GM21390 (cell line): ENCODE data around the gene TECPR1.

Source experiments
- ATAC-seq: cut with Tn5 transposase; IDR thresholded peaks from one replicate; pipeline ENCODE4 v1.9.1; 2021; ENCODE audit not compliant: unreplicated experiment

The TECPR1 gene

GRCh38 chr7:98196706-98197605 is 55.1 kb downstream of the TECPR1 start:
- no peak for ATAC-seq

GRCh38 chr7:98194672-98195457 is 57.2 kb downstream of the TECPR1 start:
- ATAC-seq, result no peak

- ATAC-seq, result no peak
Observed at GRCh38 chr7:98194186-98194585, 57.8 kb downstream of the TECPR1 start.

- no peak for ATAC-seq
Observed at GRCh38 chr7:98193474-98194180, 58.4 kb downstream of the TECPR1 start.

GRCh38 chr7:98192781-98193457 is 59.1 kb downstream of the TECPR1 start:
- ATAC-seq, result no peak

- no peak for ATAC-seq
Observed at GRCh38 chr7:98191668-98192431, 60.2 kb downstream of the TECPR1 start.

GRCh38 chr7:98189559-98189958 is 62.5 kb downstream of the TECPR1 start:
- no peak for ATAC-seq

GRCh38 chr7:98187138-98187502 is 64.9 kb downstream of the TECPR1 start:
- no peak for ATAC-seq

- no peak for ATAC-seq
Observed at GRCh38 chr7:98186452-98187137, 65.4 kb downstream of the TECPR1 start.

GRCh38 chr7:98185101-98185500 is 66.9 kb downstream of the TECPR1 start:
- ATAC-seq, result no peak

GRCh38 chr7:98180751-98181150 is 71.3 kb downstream of the TECPR1 start:
- no peak for ATAC-seq

GRCh38 chr7:98178762-98179490 is 73.1 kb downstream of the TECPR1 start:
- ATAC-seq, result no peak

GRCh38 chr7:98178321-98178720 is 73.7 kb downstream of the TECPR1 start:
- no peak for ATAC-seq

- no peak for ATAC-seq
Observed at GRCh38 chr7:98177553-98177952, 74.5 kb downstream of the TECPR1 start.

- ATAC-seq, result no peak
Observed at GRCh38 chr7:98175260-98175940, 76.6 kb downstream of the TECPR1 start.

- ATAC-seq, result no peak
Observed at GRCh38 chr7:98174334-98175259, 77.4 kb downstream of the TECPR1 start.

- no peak for ATAC-seq
Observed at GRCh38 chr7:98171449-98171848, 80.6 kb downstream of the TECPR1 start.
